ENCODE results near the gene LIN52. TPM values are rescaled to one million over a fixed set of nuclear protein-coding genes. Genes with fewer than 3 reads are reported as not detected.

Gene LIN52
- 6.7 and 8.0 TPM in 2 replicates for total RNA-seq (2014; rRNA removed; shearing (Covaris generic))
- 8.7 and 8.8 TPM in 2 replicates for polyA plus RNA-seq (2016; fragmentation: Nextera tagmentation; extraction: Ambion mirVana)

GRCh38 chr14:74084277-74085046 lies at the start of gene LIN52, which contains the start of gene ALDH6A1:
LIN52 (plus strand) TSS chr14:74084956; CDS start chr14:74084975, 19 bp downstream.
ALDH6A1 (minus strand) TSS chr14:74084453; CDS start chr14:74084394, 59 bp downstream.
- peaks cover 16% of the 10 kb centered on the region for H3K4me1 ChIP-seq (ENCODE audit: insufficient read depth)
- peak within 1 kb of the TSS; percentile 88 for H3K4me2 ChIP-seq (ENCODE audit: unreplicated experiment)
- no peaks in the 10 kb centered on the region for H3K9me2 ChIP-seq (ENCODE audit: insufficient read depth)
- 1 to 2% methylated on average over 46 of the region's 46 CpGs for whole genome bisulfite sequencing, 2 experiments (ENCODE audit: low coverage in 1 of 2, low lambda C conversion rate in 2 of 2, missing lambda C conversion rate in 2 of 2)
- DNase-seq: peak; percentile 100
- H3K36me3 ChIP-seq (ENCODE audit: low read depth): no peaks in the 10 kb centered on the region
- H2AFZ ChIP-seq: peak within 1 kb of the TSS; percentile 98
- H3K27ac ChIP-seq: peak within 1 kb of the TSS; percentile 74
- no peaks in the 10 kb centered on the region for H3K9me3 ChIP-seq (ENCODE audit: low read depth)
- H3F3A ChIP-seq (ENCODE audit: insufficient read depth): no peaks in the 10 kb centered on the region
- no peaks in the 10 kb centered on the region for H3K27me3 ChIP-seq (replicated peaks; ENCODE audit: insufficient read depth)
- H4K20me1 ChIP-seq (ENCODE audit: insufficient read depth): no peaks in the 10 kb centered on the region
- peak within 1 kb of the TSS; percentile 88 for H3K9ac ChIP-seq
- TF ChIP-seq EZH2phosphoT487 (IDR thresholded peaks at IDR 0.05; ENCODE audit: insufficient read depth, low read depth) (no peak), EZH2 (IDR thresholded peaks at IDR 0.05; ENCODE audit: insufficient read depth, poor library complexity, severe bottlenecking) (no peak)
- H3K79me2 ChIP-seq (ENCODE audit: insufficient read depth): peaks cover 32% of the 10 kb centered on the region
- H3K4me3 ChIP-seq: peak within 1 kb of the TSS; percentile 84
- in situ Hi-C loops (cut with MboI): no loop called here

DNA sequence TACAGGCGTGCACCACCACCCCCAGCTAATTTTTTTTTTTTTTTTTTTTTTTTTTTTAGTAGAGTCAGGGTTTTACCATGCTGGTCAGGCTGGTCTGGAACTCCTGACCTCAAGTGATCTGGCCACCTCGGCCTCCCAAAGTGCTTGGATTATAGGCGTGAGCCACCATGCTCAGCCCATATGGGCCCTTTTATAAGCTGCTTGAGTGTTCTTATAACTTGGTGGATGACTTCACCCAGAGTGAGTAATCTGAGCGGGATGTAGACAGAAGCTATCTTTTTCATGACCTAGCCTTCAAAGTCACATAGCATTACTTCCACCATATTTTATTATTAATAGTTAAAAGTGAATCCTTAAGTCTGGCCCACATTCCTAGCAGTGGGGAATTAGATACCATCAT lies 49.2 kb upstream of the LIN52 start:
- no peaks in the 10 kb centered on the region for H3K27me3 ChIP-seq (replicated peaks; ENCODE audit: insufficient read depth)
- 77 to 82% methylated on average over 4 of the region's 4 CpGs for WGBS, 2 experiments (ENCODE audit: low coverage in 1 of 2, low lambda C conversion rate in 2 of 2, missing lambda C conversion rate in 2 of 2)
- no peaks in the 10 kb centered on the region for H3K9me2 ChIP-seq (ENCODE audit: insufficient read depth)
- in situ Hi-C loops (cut with MboI): no loop called here
- TF ChIP-seq EZH2 (IDR thresholded peaks at IDR 0.05; ENCODE audit: insufficient read depth, poor library complexity, severe bottlenecking): no peak
- TF ChIP-seq EZH2phosphoT487 (IDR thresholded peaks at IDR 0.05; ENCODE audit: insufficient read depth, low read depth): no peak
- no peak overlapping the region for H3K4me3 ChIP-seq
- no peaks in the 10 kb centered on the region for H4K20me1 ChIP-seq (ENCODE audit: insufficient read depth)
- DNase-seq: peak; percentile 66
- H3F3A ChIP-seq (ENCODE audit: insufficient read depth): no peaks in the 10 kb centered on the region
- H2AFZ ChIP-seq: no peak overlapping the region
- H3K4me1 ChIP-seq (ENCODE audit: insufficient read depth): no peaks in the 10 kb centered on the region
- H3K4me2 ChIP-seq (ENCODE audit: unreplicated experiment): no peak overlapping the region
- no peaks in the 10 kb centered on the region for H3K36me3 ChIP-seq (ENCODE audit: low read depth)
- no peak overlapping the region for H3K27ac ChIP-seq
- H3K9ac ChIP-seq: no peak overlapping the region
- H3K9me3 ChIP-seq (ENCODE audit: low read depth): no peaks in the 10 kb centered on the region
- H3K79me2 ChIP-seq (ENCODE audit: insufficient read depth): no peaks in the 10 kb centered on the region

DNA sequence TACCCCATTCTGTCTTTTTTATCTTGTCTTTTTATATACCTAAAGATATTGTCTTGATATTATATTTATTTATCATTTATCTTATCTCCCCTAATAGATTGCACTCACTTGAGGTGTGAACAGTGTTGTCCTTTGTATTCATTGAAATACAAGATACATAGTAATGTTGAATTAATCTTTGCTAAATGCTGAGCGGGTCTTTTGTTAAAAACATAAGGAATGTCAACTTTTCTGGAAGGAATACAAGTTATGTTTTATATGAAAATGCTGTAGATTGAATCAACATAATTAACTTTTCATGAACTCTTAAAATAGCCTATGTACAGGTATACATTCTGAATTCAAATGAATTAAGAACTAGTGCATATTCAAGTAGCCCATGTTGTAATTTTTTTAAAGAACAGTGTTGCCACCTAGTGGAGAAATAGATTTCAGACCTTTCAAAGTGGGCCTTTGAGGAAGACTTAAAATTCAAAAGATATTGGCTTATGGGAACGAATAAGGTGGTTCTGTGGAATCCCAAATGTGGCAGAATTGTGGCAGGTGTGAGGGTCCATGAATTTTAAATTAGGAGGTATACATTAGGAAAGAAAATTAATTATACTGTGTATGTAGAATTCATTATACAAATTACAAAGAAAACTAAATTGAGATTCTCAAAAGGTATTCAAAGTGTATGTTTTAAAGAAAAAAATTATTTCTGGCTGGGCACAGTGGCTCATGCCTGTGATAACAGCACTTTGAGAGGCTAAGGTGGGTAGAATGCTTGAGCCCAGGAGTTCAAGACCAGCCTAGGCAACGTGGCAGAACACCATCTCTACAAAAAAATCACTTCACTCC lies 46.5 kb upstream of the LIN52 start:
- in situ Hi-C loops (cut with MboI): no loop called here
- Histone ChIP-seq H3K4me1 (ENCODE audit: insufficient read depth) (no peaks in the 10 kb centered on the region), H3K9me2 (ENCODE audit: insufficient read depth) (no peaks in the 10 kb centered on the region), H3K27ac (no peak overlapping the region), H3K4me2 (ENCODE audit: unreplicated experiment) (no peak overlapping the region), H3K36me3 (ENCODE audit: low read depth) (no peaks in the 10 kb centered on the region), H3F3A (ENCODE audit: insufficient read depth) (no peaks in the 10 kb centered on the region), H3K4me3 (no peak overlapping the region), H3K9ac (no peak overlapping the region), H2AFZ (no peak overlapping the region), H3K79me2 (ENCODE audit: insufficient read depth) (no peaks in the 10 kb centered on the region), H4K20me1 (ENCODE audit: insufficient read depth) (no peaks in the 10 kb centered on the region), H3K9me3 (ENCODE audit: low read depth) (no peaks in the 10 kb centered on the region), H3K27me3 (replicated peaks; ENCODE audit: insufficient read depth) (no peaks in the 10 kb centered on the region)
- 65 to 67% methylated on average over 3 of the region's 3 CpGs for WGBS, 2 experiments (ENCODE audit: low coverage in 1 of 2, low lambda C conversion rate in 2 of 2, missing lambda C conversion rate in 2 of 2)
- TF ChIP-seq EZH2 (IDR thresholded peaks at IDR 0.05; ENCODE audit: insufficient read depth, poor library complexity, severe bottlenecking): no peak
- no peak for TF ChIP-seq EZH2phosphoT487 (IDR thresholded peaks at IDR 0.05; ENCODE audit: insufficient read depth, low read depth)
- DNase-seq: peak; percentile 62

- no peaks in the 10 kb centered on the region for H4K20me1 ChIP-seq (ENCODE audit: insufficient read depth)
- WGBS, 2 experiments (ENCODE audit: low coverage in 1 of 2, low lambda C conversion rate in 2 of 2, missing lambda C conversion rate in 2 of 2): 46 to 48% methylated on average over 2 of the region's 2 CpGs
- TF ChIP-seq EZH2 (IDR thresholded peaks at IDR 0.05; ENCODE audit: insufficient read depth, poor library complexity, severe bottlenecking) (no peak), EZH2phosphoT487 (IDR thresholded peaks at IDR 0.05; ENCODE audit: insufficient read depth, low read depth) (no peak)
- no peaks in the 10 kb centered on the region for H3F3A ChIP-seq (ENCODE audit: insufficient read depth)
- in situ Hi-C loops (cut with MboI): no loop called here
- H3K27me3 ChIP-seq (replicated peaks; ENCODE audit: insufficient read depth): no peaks in the 10 kb centered on the region
- H3K4me1 ChIP-seq (ENCODE audit: insufficient read depth): no peaks in the 10 kb centered on the region
- DNase-seq: no peak
- no peak overlapping the region for H3K4me2 ChIP-seq (ENCODE audit: unreplicated experiment)
- H3K4me3 ChIP-seq: no peak overlapping the region
- H3K9ac ChIP-seq: no peak overlapping the region
- H3K27ac ChIP-seq: no peak overlapping the region
- H2AFZ ChIP-seq: no peak overlapping the region
- no peaks in the 10 kb centered on the region for H3K9me2 ChIP-seq (ENCODE audit: insufficient read depth)
- no peaks in the 10 kb centered on the region for H3K36me3 ChIP-seq (ENCODE audit: low read depth)
- no peaks in the 10 kb centered on the region for H3K9me3 ChIP-seq (ENCODE audit: low read depth)
- H3K79me2 ChIP-seq (ENCODE audit: insufficient read depth): no peaks in the 10 kb centered on the region
Observed at GRCh38 chr14:74042296-74042695, 42.5 kb upstream of the LIN52 start.
